Testis (tissue), 3 donors: Measurements from ENCODE around the gene AGAP2. TPM values are rescaled to one million over a fixed set of nuclear protein-coding genes. Genes with fewer than 3 reads are reported as not detected.
A peak's percentile ranks its signal among the peaks of the same experiment; 100 is the strongest.

Source experiments
- DNase-seq: peaks from one replicate; pipeline ENCODE4 v3.0.0-alpha.2; 2019
- H3K27ac ChIP-seq, 2 donors: fragments of 200-600 bp; sonication (generic); one replicate each; pipeline ENCODE4 v1.5.1; 2019
- H3K27me3 ChIP-seq: fragments of 200-600 bp; sonication (generic); one replicate; pipeline ENCODE4 v1.5.1; 2019
- H3K36me3 ChIP-seq: fragments of 200-600 bp; sonication (generic); one replicate; pipeline ENCODE4 v1.5.1; 2017; ENCODE audit warnings: low read depth; ENCODE audit errors: missing control alignments
- H3K4me1 ChIP-seq: fragments of 200-600 bp; sonication (generic); one replicate; pipeline ENCODE4 v1.5.1; 2019
- H3K4me3 ChIP-seq, 2 donors: fragments of 200-600 bp; sonication (generic); one replicate each; pipeline ENCODE4 v1.5.1; 2017 to 2019
- H3K9me3 ChIP-seq: fragments of 200-600 bp; sonication (generic); one replicate; pipeline ENCODE4 v1.5.1; 2017
- CTCF ChIP-seq, 3 experiments: fragments of 450-650 bp in 2 of 3; fragments of 200-600 bp in 1 of 3; sonication (generic) in 1 of 3; IDR thresholded peaks; one replicate each; pipeline ENCODE4 v1.5.1; 2016 to 2019; ENCODE audit warnings: antibody characterized with exemption in 3 of 3, mild to moderate bottlenecking in 2 of 3, moderate library complexity in 1 of 3
- POLR2A ChIP-seq: fragments of 450-650 bp; IDR thresholded peaks from one replicate; pipeline ENCODE4 v1.6.1; 2017; ENCODE audit warnings: antibody characterized with exemption, mild to moderate bottlenecking, moderate library complexity
- WGBS, 2 donors: methylation state at CpG; one replicate each; pipeline ENCODE4 v1.1.5; 2018; 5-methylcytosine and 5-hydroxymethylcytosine counted together
- intact Hi-C: fragments of 100-400 bp; cut with DNase I; formaldehyde crosslinking; loops from one replicate; pipeline ENCODE4 v1.15.1; 2023; ENCODE audit warnings: low total_unique reads
- polyA plus RNA-seq: library from polyadenylated mRNA; stranded (reverse); fragments of 350-450 nt; fragmentation: Illumina TruSeq; extraction: RNeasy Lipid Tissue Mini Kit (QIAGEN cat#74804); gene quantifications from one replicate; pipeline ENCODE4 v1.2.3, GENCODE V29; 2014; ENCODE audit warnings: low read depth, low replicate concordance; ENCODE audit not compliant: insufficient read depth
- total RNA-seq, 2 donors: library from RNA; depleted of rRNA; stranded (reverse); fragments of >200 nt; gene quantifications; one replicate each; pipeline ENCODE4 v1.2.3, GENCODE V29; 2016

Gene AGAP2
- total and polyA plus RNA-seq, 3 donors from 2014 or later = 1.9 to 3.2 (median 2.7) TPM

- no peak overlapping the region for H3K27ac ChIP-seq
- H3K36me3 ChIP-seq = no peaks in the 10 kb centered on the region
- no peaks in the 10 kb centered on the region for H3K27me3 ChIP-seq
- TF ChIP-seq CTCF (IDR thresholded peaks at IDR 0.05) (no peak), POLR2A (no peak)
- 92 to 100% methylated on average over 1 of the region's 1 CpG for WGBS, 2 donors
- no peak for DNase-seq
- peaks cover 6% of the 10 kb centered on the region for H3K4me1 ChIP-seq
- intact Hi-C loops = no loop called here
- no peak overlapping the region for H3K4me3 ChIP-seq
- no peaks in the 10 kb centered on the region for H3K9me3 ChIP-seq
Measured at GRCh38 chr12:57697076-57697475, 41.5 kb downstream of the AGAP2 start.

- intact Hi-C loops = no loop called here
- WGBS, 2 donors = 86 to 96% methylated on average over 11 of the region's 11 CpGs
Measured at GRCh38 chr12:57695770-57696432, 42.6 kb downstream of the AGAP2 start.

GRCh38 chr12:57694459-57695019 lies 44.0 kb downstream of the AGAP2 start:
- Histone ChIP-seq H3K4me1 (peaks cover 6% of the 10 kb centered on the region), H3K4me3 (peak overlapping the region; percentile 68 to 77), H3K27me3 (no peaks in the 10 kb centered on the region), H3K27ac (peak overlapping the region in 1 of 2 donors; percentile 27), H3K9me3 (no peaks in the 10 kb centered on the region), H3K36me3 (no peaks in the 10 kb centered on the region)
- WGBS, 2 donors = 0 to 1% methylated on average over 14 to 15 of the region's 15 CpGs
- intact Hi-C loops = no loop called here
- peak; percentile 23 for DNase-seq
- TF ChIP-seq POLR2A = no peak
- no peak for TF ChIP-seq CTCF (IDR thresholded peaks at IDR 0.05)

More at GRCh38 chr12:57695770-57696432, 42.6 kb downstream of the AGAP2 start:
- no peaks in the 10 kb centered on the region for H3K36me3 ChIP-seq
- no peak overlapping the region for H3K27ac ChIP-seq
- no peaks in the 10 kb centered on the region for H3K9me3 ChIP-seq
- TF ChIP-seq CTCF (IDR thresholded peaks at IDR 0.05) (no peak), POLR2A (no peak)
- H3K4me1 ChIP-seq = peaks cover 6% of the 10 kb centered on the region
- no peaks in the 10 kb centered on the region for H3K27me3 ChIP-seq
- DNase-seq = no peak
- H3K4me3 ChIP-seq = no peak overlapping the region

- peak; percentile 99 for DNase-seq
- WGBS, 2 donors = 0% methylated on average over 45 of the region's 45 CpGs
- Histone ChIP-seq H3K4me3 (peak within 1 kb of the TSS; percentile 68 to 77), H3K36me3 (no peaks in the 10 kb centered on the region), H3K9me3 (no peaks in the 10 kb centered on the region), H3K4me1 (peaks cover 6% of the 10 kb centered on the region), H3K27ac (peak within 1 kb of the TSS in 1 of 2 donors; percentile 27), H3K27me3 (no peaks in the 10 kb centered on the region)
- TF ChIP-seq POLR2A (peak; percentile 22), CTCF (IDR thresholded peaks at IDR 0.05) (peak; percentile 67 to 91 (median 84))
- intact Hi-C loops = no loop called here
Measured at GRCh38 chr12:57693659-57694458, 44.7 kb downstream of the AGAP2 start, which contains the start of gene OS9. Gene OS9, plus strand, starts transcription at chr12:57694132. Its CDS starts 30 bp downstream, at chr12:57694162.
